HG03103 (cell line): ENCODE data around the gene RPL36AL.

Experiments used
- ATAC-seq: cut with Tn5 transposase; IDR thresholded peaks from one replicate; pipeline ENCODE4 v1.9.1; 2021; ENCODE audit warnings: low read depth; ENCODE audit not compliant: unreplicated experiment

Gene RPL36AL

GRCh38 chr14:49582113-49582977 lies 38.1 kb downstream of the RPL36AL start:
- no peak for ATAC-seq

GRCh38 chr14:49581209-49582112 lies 39.0 kb downstream of the RPL36AL start:
- no peak for ATAC-seq

DNA sequence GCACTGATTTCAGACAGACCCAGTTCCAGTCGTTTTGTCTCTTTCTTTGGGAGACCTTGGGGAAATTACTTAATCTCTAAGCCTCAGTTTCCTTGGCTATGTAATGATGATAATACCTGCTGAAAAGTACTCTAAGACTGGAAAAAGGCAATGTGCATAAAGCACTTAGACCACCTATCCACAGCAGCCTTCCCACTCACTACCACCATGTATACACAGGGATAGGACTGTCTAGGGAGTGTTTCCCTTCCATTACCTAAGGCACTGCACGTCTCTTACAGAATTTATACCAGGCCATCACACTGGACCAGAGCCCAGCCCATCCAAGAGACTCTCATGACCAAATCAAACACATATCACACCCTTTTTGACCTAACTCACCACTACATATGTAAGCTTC lies 40.6 kb downstream of the RPL36AL start:
- ATAC-seq: no peak

DNA sequence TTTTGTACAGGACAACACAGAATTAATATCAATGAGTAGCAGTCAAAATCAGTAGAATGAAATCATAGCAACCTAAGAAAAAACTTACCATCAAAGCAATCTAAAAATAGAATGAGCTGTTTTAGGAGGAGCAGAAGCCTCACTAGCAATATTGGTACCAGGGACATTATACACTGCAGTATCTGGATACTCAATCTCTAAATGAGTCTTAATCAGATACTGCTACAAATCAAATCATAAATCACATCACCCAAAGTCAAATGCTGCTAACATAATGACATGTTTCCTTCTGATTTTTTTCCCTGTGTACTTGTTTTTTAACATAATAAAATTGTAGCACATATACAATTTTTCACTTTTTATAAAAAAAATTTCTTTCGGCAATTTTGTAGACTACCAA lies 42.3 kb downstream of the RPL36AL start:
- ATAC-seq: no peak

- no peak for ATAC-seq
Measured at GRCh38 chr14:49574038-49574437, 46.4 kb downstream of the RPL36AL start.

DNA sequence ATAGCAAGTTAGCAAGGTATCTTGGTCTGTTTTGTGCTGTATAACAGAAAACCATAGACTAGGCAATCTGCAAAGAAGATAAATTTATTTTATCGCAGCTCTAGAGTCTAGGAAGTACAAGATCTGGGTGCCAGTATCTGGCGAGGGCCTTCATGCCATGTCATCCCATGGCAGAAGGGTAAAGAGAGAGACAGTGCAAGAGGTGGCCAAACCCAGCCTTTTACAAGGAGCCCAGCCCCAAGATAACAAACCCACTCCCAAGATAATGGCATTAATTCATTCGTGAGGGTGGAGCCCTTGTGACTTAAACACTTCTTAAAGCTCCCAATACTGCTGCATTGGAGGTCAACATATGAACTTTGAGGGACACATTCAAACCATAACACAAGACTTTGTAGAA lies 51.1 kb downstream of the RPL36AL start:
- no peak for ATAC-seq
